DMS114 treated with DMSO at 0.1 percent for 48 hours (cell line): ENCODE results near the gene PTS.

Experiments
- DNase-seq: peaks from one replicate; lab custom pipeline; 2025; ENCODE audit not compliant: unreplicated experiment; lab: John Stamatoyannopoulos, UW

Gene PTS

GRCh38 chr11:112221274-112221835 is 4.9 kb upstream of the PTS start:
- no peak for DNase-seq

- DNase-seq = no peak
These were observed 3.9 kb upstream of the PTS start for GRCh38 chr11:112222303-112222702.

- no peak for DNase-seq
These were observed 3.1 kb upstream of the PTS start for GRCh38 chr11:112223121-112223520.

- DNase-seq = no peak
These were observed 2.3 kb upstream of the PTS start for GRCh38 chr11:112223754-112224532.

- no peak for DNase-seq
These were observed 521 bp upstream of the PTS start for GRCh38 chr11:112225753-112226061.

- no peak for DNase-seq
These were observed 688 bp downstream of the PTS start for GRCh38 chr11:112226831-112227401.

GRCh38 chr11:112227471-112227870 is 1.2 kb downstream of the PTS start:
- DNase-seq = no peak

GRCh38 chr11:112228706-112229105 is 2.5 kb downstream of the PTS start:
- DNase-seq = no peak

- no peak for DNase-seq
These were observed 2.9 kb downstream of the PTS start for GRCh38 chr11:112229159-112229558.

GRCh38 chr11:112229746-112230433 is 3.7 kb downstream of the PTS start:
- DNase-seq = no peak

GRCh38 chr11:112231952-112232351 is 5.7 kb downstream of the PTS start:
- no peak for DNase-seq

GRCh38 chr11:112235750-112236390 is 9.6 kb downstream of the PTS start:
- no peak for DNase-seq

- no peak for DNase-seq
These were observed 11.2 kb downstream of the PTS start for GRCh38 chr11:112237451-112237850.

- no peak for DNase-seq
These were observed 11.8 kb downstream of the PTS start for GRCh38 chr11:112238041-112238440.

GRCh38 chr11:112241486-112241885 is 15.3 kb downstream of the PTS start:
- DNase-seq = no peak

- DNase-seq = no peak
These were observed 21.0 kb downstream of the PTS start for GRCh38 chr11:112247201-112247600.

GRCh38 chr11:112248201-112248600 is 22.0 kb downstream of the PTS start:
- no peak for DNase-seq

GRCh38 chr11:112249871-112250610 is 23.8 kb downstream of the PTS start:
- DNase-seq = no peak

- DNase-seq = no peak
These were observed 27.5 kb downstream of the PTS start for GRCh38 chr11:112253605-112254242.

GRCh38 chr11:112255067-112255720 is 29.0 kb downstream of the PTS start:
- no peak for DNase-seq
